ENCODE measurements around the gene SSR2. TPM values are rescaled to one million over a fixed set of nuclear protein-coding genes. Genes with fewer than 3 reads are reported as not detected.

Gene SSR2
- total RNA-seq, 4 donors from 2014 or later, result 103 to 157 (median 146) TPM

DNA sequence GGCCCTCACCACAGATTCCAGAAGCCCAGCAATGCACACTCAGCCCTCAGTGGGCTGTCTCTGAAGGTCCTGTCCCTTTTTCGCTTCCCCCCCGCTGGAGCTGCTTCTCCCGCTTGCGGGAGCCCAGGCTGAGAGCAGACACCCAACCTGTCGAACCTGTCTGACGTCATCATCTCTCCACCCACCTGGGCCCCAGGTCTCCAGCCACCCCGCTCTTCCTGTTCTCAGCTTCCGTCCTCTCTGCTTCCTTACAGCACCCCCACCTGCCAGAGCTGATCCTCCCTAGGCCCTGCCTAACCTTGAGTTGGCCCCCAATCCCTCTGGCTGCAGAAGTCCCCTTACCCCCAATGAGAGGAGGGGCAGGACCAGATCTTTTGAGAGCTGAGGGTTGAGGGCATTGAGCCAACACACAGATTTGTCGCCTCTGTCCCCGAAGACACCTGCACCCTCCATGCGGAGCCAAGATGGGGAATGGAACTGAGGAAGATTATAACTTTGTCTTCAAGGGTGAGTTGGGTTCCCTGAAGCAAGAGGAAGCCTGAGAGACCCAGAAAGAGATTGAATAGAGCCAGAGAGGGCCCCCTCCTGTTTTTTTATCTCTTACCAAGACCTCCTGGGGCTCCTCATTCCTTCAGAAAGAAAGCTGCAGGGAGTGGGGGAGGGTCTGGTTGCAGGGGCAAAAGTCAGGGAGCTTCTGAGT, 40.3 kb upstream of the SSR2 start, which contains the start of gene RAB25:
TSS of gene RAB25 (plus strand) at position 224 of the 700 bp plus-strand sequence. CDS start at position 465, 241 bp downstream.
- no peak within 1 kb of the TSS for H3K27ac ChIP-seq
- TF ChIP-seq EP300 (IDR thresholded peaks at IDR 0.05), result no peak
- TF ChIP-seq, protein P1, sequence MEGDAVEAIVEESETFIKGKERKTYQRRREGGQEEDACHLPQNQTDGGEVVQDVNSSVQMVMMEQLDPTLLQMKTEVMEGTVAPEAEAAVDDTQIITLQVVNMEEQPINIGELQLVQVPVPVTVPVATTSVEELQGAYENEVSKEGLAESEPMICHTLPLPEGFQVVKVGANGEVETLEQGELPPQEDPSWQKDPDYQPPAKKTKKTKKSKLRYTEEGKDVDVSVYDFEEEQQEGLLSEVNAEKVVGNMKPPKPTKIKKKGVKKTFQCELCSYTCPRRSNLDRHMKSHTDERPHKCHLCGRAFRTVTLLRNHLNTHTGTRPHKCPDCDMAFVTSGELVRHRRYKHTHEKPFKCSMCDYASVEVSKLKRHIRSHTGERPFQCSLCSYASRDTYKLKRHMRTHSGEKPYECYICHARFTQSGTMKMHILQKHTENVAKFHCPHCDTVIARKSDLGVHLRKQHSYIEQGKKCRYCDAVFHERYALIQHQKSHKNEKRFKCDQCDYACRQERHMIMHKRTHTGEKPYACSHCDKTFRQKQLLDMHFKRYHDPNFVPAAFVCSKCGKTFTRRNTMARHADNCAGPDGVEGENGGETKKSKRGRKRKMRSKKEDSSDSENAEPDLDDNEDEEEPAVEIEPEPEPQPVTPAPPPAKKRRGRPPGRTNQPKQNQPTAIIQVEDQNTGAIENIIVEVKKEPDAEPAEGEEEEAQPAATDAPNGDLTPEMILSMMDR (IDR thresholded peaks at IDR 0.05), result no peak
- H3K4me3 ChIP-seq, result no peak within 1 kb of the TSS
- WGBS, 2 donors (ENCODE audit: low coverage in 1 of 2), result 33 to 37% methylated on average over 4 to 6 of the region's 11 CpGs
- no peaks in the 10 kb centered on the region for H3K27me3 ChIP-seq
- H3K36me3 ChIP-seq, result peaks cover 0 to 21% of the 10 kb centered on the region in 2 donors
- no peaks in the 10 kb centered on the region for H3K9me3 ChIP-seq
- peaks cover 0 to 4% (median 0%) of the 10 kb centered on the region in 3 donors for H3K4me1 ChIP-seq
- ATAC-seq, result no peak

DNA sequence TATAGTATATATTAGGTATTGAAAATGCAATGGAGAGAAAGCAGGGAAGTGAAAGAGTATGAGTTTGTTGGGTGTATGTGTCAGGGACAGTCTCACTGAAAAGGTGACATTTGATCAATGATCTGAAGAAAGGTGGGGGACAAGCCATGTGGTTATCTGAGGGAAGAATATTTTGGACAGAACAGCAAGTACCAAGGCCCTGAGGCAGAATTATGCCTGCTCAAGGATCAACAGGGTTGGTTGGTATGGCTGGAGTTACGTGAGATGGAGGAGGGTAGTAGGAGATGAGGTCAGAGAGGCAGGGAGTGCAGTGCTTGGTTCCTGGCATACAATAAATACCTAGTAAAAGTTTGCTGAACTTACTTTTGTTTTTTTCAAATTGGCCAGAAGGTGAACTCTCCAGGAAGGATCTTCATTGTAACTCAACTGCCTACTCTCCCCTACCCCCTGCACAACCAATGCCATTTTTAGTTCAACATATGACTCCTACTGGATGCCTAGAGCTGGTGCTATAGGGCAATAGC, 35.6 kb upstream of the SSR2 start:
- Histone ChIP-seq H3K9me3 (no peaks in the 10 kb centered on the region), H3K36me3 (peaks cover 0 to 22% of the 10 kb centered on the region in 2 donors), H3K27ac (no peak overlapping the region), H3K4me3 (no peak overlapping the region), H3K4me1 (peaks cover 0 to 29% (median 8%) of the 10 kb centered on the region in 3 donors), H3K27me3 (no peaks in the 10 kb centered on the region)
- ATAC-seq, result no peak
- whole genome bisulfite sequencing, 2 donors (ENCODE audit: low coverage in 1 of 2), result 91 to 92% methylated on average over 1 of the region's 1 CpG
- TF ChIP-seq POLR2A (IDR thresholded peaks at IDR 0.05), result no peak
- no peak for TF ChIP-seq POLR2AphosphoS5 (IDR thresholded peaks at IDR 0.05)
- no peak for TF ChIP-seq EP300 (IDR thresholded peaks at IDR 0.05)
- TF ChIP-seq, protein P1 (IDR thresholded peaks at IDR 0.05), result no peak

DNA sequence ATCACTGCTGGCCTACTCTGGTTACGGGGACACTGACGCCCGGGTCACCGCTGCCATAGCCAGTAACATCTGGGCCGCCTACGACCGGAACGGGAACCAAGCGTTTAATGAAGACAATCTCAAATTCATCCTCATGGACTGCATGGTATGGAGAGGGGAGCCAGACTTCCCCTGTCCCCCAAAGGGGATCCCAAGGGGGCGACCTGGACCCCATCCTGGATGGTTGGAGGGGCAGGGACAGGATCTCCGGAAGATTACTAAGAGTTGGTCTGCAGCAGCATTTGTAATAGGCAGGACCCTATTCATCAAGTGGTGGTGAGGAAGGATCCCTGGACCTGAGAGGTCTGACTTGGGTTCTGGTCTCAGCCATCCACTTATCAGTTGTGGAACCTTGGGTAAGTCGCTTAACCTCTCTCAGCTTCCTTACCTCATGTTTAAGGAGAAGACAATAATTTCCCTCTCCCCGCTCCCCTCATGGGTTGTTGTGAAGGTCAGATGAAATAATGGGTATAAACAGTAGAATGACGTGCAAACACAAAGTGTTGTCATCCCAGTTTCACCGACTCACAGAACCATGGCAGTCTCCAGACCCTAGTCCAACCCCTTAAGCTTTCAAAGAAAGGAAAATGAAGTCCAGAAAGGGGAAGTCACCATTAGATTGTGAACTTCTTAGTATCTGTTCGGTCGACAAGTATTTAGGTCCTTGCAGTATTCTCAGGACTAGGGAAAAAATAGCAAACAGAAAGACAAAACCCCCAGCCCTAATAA, 34.7 kb upstream of the SSR2 start:
- Histone ChIP-seq H3K9me3 (no peaks in the 10 kb centered on the region), H3K36me3 (peaks cover 0 to 31% of the 10 kb centered on the region in 2 donors), H3K27ac (peak overlapping the region; percentile 2 to 96 (median 94)), H3K4me3 (peak overlapping the region; percentile 49 to 80), H3K27me3 (no peaks in the 10 kb centered on the region), H3K4me1 (peaks cover 0 to 29% (median 8%) of the 10 kb centered on the region in 3 donors)
- TF ChIP-seq POLR2AphosphoS5 (IDR thresholded peaks at IDR 0.05), result no peak
- TF ChIP-seq EP300 (IDR thresholded peaks at IDR 0.05), result no peak
- TF ChIP-seq, protein P1 (IDR thresholded peaks at IDR 0.05), result no peak
- TF ChIP-seq POLR2A (IDR thresholded peaks at IDR 0.05), result no peak
- 43 to 49% methylated on average over 5 to 6 of the region's 17 CpGs for WGBS, 2 donors (ENCODE audit: low coverage in 1 of 2)
- ATAC-seq, result no peak

DNA sequence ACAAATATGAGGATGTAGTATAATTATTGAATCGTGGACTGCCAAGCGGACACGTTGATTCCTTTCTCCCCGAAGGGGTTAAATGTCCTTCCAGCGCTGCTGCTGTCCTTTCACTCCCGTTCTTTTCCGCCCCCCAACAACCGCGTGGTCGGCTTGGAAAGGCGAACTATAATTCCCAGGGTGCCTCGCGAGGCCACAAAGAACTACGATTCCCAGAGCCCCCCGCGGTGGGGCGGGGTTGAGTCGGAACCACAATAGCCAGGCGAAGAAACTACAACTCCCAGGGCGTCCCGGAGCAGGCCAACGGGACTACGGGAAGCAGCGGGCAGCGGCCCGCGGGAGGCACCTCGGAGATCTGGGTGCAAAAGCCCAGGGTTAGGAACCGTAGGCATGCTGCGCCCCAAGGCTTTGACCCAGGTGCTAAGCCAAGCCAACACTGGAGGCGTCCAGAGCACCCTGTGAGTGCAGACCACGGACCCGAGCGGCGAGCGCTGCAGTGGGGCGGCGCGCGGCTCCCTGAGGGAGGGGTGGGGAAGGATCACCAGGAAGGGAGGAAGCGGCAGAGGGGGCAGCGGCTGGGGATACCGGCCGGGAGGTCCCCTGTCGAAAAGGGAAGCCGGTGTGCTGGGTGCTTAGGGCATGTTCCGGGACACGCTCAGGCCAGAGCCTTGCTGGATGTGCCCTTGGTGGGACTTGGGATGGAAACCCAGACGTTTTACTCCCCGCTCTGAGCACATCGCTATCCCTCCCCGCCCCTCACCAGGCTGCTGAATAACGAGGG, 33.9 kb upstream of the SSR2 start, which contains the start of gene LAMTOR2:
TSS of gene LAMTOR2 (plus strand) at position 283 of the 781 bp plus-strand sequence. CDS start at position 391, 108 bp downstream.
- Histone ChIP-seq H3K9me3 (no peaks in the 10 kb centered on the region), H3K36me3 (peaks cover 0 to 39% of the 10 kb centered on the region in 2 donors), H3K27me3 (no peaks in the 10 kb centered on the region), H3K4me3 (peak within 1 kb of the TSS; percentile 49 to 80), H3K27ac (peak within 1 kb of the TSS; percentile 54 to 96 (median 94)), H3K4me1 (peaks cover 0 to 29% (median 8%) of the 10 kb centered on the region in 3 donors)
- WGBS, 2 donors (ENCODE audit: low coverage in 1 of 2), result 0% methylated on average over 3 to 6 of the region's 53 CpGs
- TF ChIP-seq POLR2A (IDR thresholded peaks at IDR 0.05), result peak; percentile 52 to 56
- TF ChIP-seq, protein P1 (IDR thresholded peaks at IDR 0.05), result peak in 2 of 4 experiments; percentile 5 to 18
- TF ChIP-seq EP300 (IDR thresholded peaks at IDR 0.05), result no peak
- peak; percentile 76 for TF ChIP-seq POLR2AphosphoS5 (IDR thresholded peaks at IDR 0.05)
- peak; percentile 94 for ATAC-seq
